B cell (primary cell): ENCODE measurements around the gene CALML6.

Experiments used
- CTCF ChIP-seq: fragments of 200-600 bp; IDR thresholded peaks from one replicate; pipeline ENCODE4 v1.8.0; 2022; ENCODE audit warnings: antibody characterized with exemption, mild to moderate bottlenecking
- EZH2 ChIP-seq: IDR thresholded peaks from 2 replicates; pipeline ENCODE4 v1.6.1; 2012; ENCODE audit warnings: borderline replicate concordance, low read depth, mild to moderate bottlenecking, moderate library complexity, low read length; ENCODE audit not compliant: insufficient read depth, poor library complexity, severe bottlenecking

DNA sequence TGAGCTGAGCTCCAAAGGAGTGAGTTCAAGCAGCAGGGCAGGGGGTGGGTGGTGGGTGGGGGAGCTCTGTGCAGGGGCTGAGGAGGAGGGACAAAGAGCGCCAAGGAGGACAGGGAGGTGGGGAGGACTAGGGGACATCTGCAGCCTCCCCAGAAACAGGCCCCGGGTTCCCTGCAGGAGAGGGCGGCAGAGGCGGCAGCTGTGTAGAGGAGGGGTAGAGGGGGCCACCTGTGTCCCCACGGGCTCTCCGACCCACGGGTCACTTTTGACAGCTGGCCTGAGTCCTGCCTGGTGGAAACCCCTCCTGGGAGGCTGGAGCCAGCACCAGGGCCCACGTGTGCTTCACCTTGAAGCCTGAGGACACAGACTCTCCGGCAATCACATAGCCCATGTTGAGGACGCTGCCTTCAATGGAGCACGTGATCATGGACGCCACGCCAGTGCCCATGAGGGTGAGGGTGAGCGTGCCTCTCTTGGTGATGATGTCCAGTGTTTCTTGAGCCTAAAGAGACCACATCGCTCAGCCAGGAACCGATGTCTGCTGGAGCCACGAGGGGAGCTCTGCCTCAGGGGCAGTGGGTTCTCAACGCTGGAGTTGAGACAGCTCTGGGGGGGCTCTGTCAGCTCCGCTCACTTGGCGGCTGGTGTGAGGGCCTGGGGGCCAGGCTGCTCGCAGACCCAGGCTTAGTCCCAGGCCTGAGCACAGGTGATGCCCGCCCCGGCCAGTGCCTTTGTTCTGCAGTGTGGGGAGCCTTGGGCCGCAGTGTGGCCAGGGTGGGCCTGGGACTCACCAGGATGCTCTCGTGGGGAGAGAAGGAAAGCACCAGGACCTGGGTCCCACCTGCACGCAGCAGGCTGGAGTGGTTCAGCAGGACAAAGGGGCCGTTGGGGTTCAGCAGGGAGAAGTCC lies 10.6 kb downstream of the CALML6 start:
- no peak for TF ChIP-seq CTCF
- no peak for TF ChIP-seq EZH2
